Hematopoietic multipotent progenitor cell treated with erythropoietin and hydrocortisone succinate and interleukin-3 and kit ligand, for 4 days (in vitro differentiated cells): ENCODE data around the gene SINHCAF.
"Not testable (repeated sequence)": the region's sequence is repeated elsewhere in the genome, so short reads cannot be mapped to it uniquely, and the experiment has no call there.

Experiments
- DNase-seq: peaks from one replicate; pipeline ENCODE4 v3.0.0-alpha.2; 2015

SINHCAF gene

DNA sequence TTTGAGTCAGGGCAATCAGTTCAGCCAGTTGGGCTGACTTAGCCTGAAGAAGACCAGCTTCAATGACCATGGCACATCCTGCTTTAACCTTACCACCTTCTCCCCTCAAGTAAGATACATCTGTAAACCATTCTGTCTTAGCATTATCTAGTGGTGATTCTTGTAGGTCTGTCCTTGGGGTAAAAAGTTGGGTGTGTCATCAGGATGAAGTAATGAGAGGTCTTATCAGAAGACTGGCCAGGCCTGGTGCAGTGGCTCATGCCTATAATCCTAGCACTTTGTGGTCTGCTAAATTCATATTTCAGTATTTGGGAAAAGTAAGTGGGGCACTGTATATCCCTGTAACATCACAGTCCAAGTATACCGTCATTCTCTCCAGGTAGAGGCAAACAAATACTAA lies 19.1 kb downstream of the SINHCAF start:
- DNase-seq = peak; percentile 25

DNA sequence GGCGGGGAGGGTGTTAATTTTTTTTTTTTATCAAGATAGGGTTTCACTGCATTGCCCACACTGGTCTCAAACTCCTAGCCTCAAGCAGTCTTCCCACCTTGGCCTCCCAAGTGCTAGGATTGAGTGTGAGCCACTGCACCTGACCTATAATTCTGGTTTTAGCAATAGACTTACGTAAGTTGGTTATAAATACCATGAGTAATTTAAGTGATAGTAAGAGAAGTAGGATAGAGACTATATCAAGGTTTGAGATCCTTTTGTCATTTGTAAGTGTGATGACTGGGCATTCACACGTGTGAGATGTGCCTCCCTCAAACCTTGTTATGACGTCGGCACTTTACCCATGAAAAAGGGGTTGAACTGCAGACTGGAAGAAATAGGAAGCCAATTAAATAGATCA lies 22.5 kb downstream of the SINHCAF start:
- DNase-seq = no peak

GRCh38 chr12:31301311-31301710 lies 24.6 kb downstream of the SINHCAF start:
- no peak for DNase-seq

DNA sequence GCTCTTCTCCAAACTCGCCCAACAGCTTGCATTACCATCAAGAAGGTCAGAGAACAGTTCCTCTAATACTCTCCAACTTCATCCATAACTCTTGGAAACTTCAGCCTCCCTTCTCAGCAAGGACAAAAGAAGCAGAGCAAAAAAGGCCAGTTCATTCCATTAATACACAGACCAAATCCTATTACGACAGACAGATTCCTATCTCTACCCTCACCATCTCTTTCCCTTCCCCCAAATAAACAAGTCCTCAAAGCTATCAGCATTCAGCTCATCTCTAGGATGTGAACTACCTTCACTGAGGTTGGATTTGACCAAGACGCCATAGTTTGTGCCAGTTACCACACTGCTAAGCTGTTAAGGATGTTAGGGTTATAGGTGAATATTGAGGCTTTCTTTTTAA lies 25.2 kb downstream of the SINHCAF start:
- peak; percentile 18 for DNase-seq

GRCh38 chr12:31300341-31300740 lies 25.6 kb downstream of the SINHCAF start:
- DNase-seq = peak; percentile 35

GRCh38 chr12:31298922-31299321 lies 27.0 kb downstream of the SINHCAF start:
- DNase-seq = no peak

DNA sequence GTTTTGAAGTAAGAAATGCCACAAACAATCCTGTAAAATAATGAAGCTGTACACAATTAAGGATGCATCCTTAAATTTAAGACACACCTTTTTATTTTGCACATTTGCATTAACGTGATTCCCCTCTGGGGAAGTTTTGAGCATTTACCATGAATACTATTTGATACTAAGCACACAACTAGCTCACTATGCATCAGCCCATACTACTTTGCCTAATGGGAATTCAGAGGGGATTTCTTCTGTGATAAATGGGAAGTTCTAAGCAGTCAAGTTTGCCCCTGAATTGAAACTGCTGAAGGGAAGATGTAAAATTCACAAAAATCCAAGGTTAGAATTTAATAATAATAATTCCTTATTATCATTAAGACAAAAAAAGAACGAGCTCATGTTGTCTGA lies 27.4 kb downstream of the SINHCAF start:
- no peak for DNase-seq

GRCh38 chr12:31297572-31298514 lies 28.1 kb downstream of the SINHCAF start:
- no peak for DNase-seq

- DNase-seq = no peak
These were observed 36.5 kb downstream of the SINHCAF start for GRCh38 chr12:31289441-31289840.

DNA sequence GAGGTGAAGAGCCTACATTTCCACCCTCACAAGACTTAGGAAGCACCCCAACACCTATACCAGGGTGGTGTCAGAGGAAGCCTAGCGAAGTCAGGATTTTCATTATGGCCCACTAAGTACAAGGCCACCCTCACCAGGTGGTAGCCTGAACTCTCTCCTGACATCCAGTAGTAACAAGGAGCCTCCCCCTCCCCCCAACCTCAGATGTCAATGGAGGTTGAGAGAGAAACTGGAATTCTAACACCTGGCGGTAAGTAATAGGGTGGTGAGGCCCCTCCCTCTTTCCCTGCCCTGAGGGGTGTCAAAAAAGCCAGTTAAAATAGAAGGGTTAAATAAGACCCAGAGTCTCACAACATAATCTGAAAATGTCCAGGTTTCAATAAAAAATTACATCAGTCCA lies 37.6 kb downstream of the SINHCAF start:
- no peak for DNase-seq

DNA sequence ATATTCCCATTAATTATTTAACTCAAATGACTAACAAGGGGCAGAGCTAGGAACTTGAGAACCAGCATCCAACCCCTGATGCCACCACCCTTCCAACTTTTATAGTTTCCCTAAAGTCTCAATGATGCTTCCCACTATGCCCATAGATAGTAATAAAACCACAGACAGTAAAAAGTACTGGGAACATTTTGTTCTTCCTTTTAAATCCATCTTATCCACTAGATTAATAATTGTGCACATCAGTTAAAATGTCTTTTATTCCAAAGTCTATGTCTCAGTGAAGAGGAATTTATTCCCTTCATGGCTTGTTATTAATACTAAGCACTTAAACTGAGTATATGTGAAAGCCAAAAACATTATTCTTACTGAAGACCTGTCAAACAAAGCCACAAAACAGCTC lies 45.8 kb downstream of the SINHCAF start:
- no peak for DNase-seq

GRCh38 chr12:31279390-31279924 lies 46.5 kb downstream of the SINHCAF start:
- DNase-seq = no peak

- no peak for DNase-seq
These were observed 47.1 kb downstream of the SINHCAF start for GRCh38 chr12:31278832-31279231.

DNA sequence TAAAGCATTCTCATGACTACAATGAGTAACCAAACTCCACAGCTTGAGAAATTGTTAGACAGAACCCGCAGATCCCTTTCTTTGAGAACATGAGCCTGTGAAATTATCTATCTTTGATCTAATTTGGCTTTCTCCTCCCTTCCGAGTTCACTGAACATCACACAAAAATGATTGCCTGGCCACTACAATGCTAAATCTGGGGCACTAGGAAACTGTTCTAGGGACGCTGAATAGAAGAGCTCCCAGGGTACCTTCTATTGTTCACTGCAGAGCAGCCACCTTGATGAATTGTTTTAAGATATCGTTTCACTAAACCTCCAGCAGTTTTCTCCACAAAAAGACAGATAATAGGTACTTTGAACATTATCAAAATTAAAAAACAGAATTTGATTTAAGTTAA lies 47.5 kb downstream of the SINHCAF start:
- no peak for DNase-seq

DNA sequence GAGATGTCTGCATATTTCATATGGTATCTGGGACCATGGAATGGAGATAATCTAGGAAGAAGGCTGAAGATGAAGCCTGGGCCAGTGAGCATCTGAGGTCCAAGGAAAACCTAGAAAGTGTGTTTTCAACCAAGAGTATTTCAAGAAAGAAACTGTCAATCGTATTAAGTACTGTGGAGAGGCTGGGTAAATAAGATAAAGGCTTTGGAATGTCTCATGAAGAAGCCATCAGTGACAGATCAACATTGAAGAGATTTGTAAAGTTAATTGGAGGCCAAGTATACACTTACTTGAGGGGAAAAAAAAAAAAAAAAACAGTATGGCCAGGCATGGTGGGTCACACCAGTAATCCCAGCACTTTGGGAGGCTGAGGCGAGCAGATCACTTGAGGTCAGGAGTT lies 48.9 kb downstream of the SINHCAF start:
- DNase-seq = no peak

- no peak for DNase-seq
These were observed 50.5 kb downstream of the SINHCAF start for GRCh38 chr12:31275491-31275890.

- DNase-seq = no peak
These were observed 51.2 kb downstream of the SINHCAF start for GRCh38 chr12:31274520-31275300.

- not testable (repeated sequence) for DNase-seq
These were observed 52.2 kb downstream of the SINHCAF start for GRCh38 chr12:31273794-31274193.

GRCh38 chr12:31272607-31273225 lies 53.2 kb downstream of the SINHCAF start:
- no peak for DNase-seq

DNA sequence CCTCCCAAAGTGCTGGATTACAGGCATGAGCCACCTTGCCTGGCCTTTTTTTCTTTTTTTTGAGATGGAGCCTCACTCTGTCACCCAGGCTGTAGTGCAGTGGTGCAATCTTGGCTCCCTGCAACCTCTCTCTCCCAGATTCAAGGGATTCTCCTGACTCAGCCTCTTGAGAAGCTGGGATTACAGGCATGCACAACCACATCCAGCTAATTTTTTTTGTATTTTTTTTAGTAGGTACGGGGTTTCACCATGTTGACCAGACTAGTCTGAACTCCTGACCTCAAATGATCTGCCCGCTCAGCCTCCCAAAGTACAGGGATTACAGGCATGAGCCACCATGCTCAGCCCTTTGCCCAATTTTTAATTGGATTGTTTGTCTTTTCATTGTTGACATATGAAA lies 58.0 kb downstream of the SINHCAF start:
- DNase-seq = no peak

GRCh38 chr12:31265722-31266121 lies 60.2 kb downstream of the SINHCAF start:
- no peak for DNase-seq

- DNase-seq = no peak
These were observed 62.3 kb downstream of the SINHCAF start for GRCh38 chr12:31263661-31264060.

DNA sequence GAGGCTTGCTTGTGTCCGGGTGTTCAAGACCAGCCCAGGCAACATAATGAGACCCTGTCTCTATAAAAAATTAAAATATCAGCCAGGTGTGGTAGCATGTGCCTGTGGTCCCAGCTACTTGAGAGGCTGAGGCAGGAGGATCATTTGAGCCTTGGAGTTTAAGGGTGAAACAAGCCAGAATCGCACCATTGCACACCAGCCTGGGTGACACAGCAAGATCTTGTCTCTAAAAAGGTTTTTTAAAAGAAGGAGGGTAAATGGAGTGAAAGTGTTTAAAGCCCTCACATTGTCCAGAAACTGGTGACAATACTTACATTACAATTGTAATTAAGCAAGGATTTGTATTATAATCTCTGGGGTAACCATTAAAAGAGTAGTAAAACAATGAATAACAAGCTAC lies 64.2 kb downstream of the SINHCAF start:
- no peak for DNase-seq
